ENCODE measurements around the gene GALNT6.

The GALNT6 gene

GRCh38 chr12:51419425-51420193, 28.4 kb upstream of the GALNT6 start:
- in situ Hi-C loops (cut with HindIII; ENCODE audit: low sequenced_read_pairs), result no loop called here
- DNase-seq (ENCODE audit: low read depth), result no peak
- H3K4me3 ChIP-seq (ENCODE audit: low read depth, low read length), result no peak overlapping the region
- TF ChIP-seq CTCF (IDR thresholded peaks at IDR 0.05; ENCODE audit: low read depth, low read length, missing control alignments), result peak; percentile 38

GRCh38 chr12:51417826-51418225, 26.6 kb upstream of the GALNT6 start:
- no peak overlapping the region for H3K4me3 ChIP-seq (ENCODE audit: low read depth, low read length)
- no peak for TF ChIP-seq CTCF (IDR thresholded peaks at IDR 0.05; ENCODE audit: low read depth, low read length, missing control alignments)
- in situ Hi-C loops (cut with HindIII; ENCODE audit: low sequenced_read_pairs), result no loop called here
- DNase-seq (ENCODE audit: low read depth), result no peak

DNA sequence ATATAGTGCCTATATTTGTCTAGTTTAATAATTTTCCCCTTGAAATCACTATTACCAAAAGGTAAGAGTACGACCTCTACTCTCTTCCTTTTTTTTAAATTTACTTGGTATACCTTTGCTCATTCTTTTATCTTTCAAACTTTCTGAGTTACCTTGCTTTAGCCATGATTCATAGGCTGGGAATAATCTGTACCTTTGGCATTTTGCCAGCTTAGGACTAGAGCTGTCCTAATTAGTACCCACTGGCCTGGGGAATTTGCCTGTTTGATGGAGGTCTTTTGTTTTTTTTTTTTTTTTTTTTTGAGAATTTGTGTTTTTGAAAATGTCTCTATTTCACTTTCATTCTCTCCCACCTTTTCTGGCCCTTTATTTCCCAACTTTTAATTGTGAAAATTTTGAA, 24.7 kb upstream of the GALNT6 start:
- no peak for DNase-seq (ENCODE audit: low read depth)
- TF ChIP-seq CTCF (IDR thresholded peaks at IDR 0.05; ENCODE audit: low read depth, low read length, missing control alignments), result no peak
- in situ Hi-C loops (cut with HindIII; ENCODE audit: low sequenced_read_pairs), result no loop called here
- H3K4me3 ChIP-seq (ENCODE audit: low read depth, low read length), result no peak overlapping the region

DNA sequence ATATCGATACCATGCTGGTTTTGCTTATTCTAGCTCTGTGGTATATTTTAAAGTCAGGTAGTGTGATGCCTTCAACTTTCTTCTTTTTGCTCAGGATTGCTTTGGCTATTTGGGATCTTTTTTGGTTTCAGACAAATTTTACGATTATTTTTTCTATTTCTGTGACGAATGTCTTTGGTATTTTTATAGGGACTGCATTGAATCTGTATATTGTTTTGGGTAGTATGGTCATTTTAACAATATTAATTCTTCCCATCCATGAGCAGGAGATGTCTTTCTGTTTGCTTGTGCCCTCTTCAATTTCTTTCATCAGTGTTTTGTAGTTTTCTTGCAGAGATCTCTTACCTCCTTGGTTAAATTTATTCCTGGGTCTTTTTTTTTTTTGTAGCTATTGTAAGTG, 22.6 kb upstream of the GALNT6 start:
- in situ Hi-C loops (cut with HindIII; ENCODE audit: low sequenced_read_pairs), result no loop called here
- TF ChIP-seq CTCF (IDR thresholded peaks at IDR 0.05; ENCODE audit: low read depth, low read length, missing control alignments), result no peak
- DNase-seq (ENCODE audit: low read depth), result no peak
- H3K4me3 ChIP-seq (ENCODE audit: low read depth, low read length), result no peak overlapping the region

DNA sequence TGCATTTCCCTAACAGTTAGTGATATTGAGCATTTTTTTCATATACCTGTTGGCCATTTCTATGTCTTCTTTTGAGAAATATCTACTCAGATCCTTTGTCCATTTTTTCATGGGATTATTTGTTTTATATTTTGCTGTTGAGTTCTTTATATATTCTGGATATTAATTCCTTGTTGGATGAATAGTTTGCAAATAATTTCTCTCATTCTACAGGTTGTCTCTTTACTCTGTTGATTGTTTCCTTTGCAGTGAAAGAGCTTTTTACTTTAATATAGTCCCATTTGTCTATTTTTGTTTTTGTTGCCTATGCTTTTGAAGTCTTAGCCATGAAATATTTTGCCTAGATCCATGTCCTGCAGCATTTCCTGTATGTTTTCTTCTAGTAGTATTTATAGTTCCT, 21.9 kb upstream of the GALNT6 start:
- no peak for DNase-seq (ENCODE audit: low read depth)
- in situ Hi-C loops (cut with HindIII; ENCODE audit: low sequenced_read_pairs), result no loop called here
- no peak for TF ChIP-seq CTCF (IDR thresholded peaks at IDR 0.05; ENCODE audit: low read depth, low read length, missing control alignments)
- no peak overlapping the region for H3K4me3 ChIP-seq (ENCODE audit: low read depth, low read length)

GRCh38 chr12:51409846-51410245, 18.6 kb upstream of the GALNT6 start:
- no peak for DNase-seq (ENCODE audit: low read depth)
- TF ChIP-seq CTCF (IDR thresholded peaks at IDR 0.05; ENCODE audit: low read depth, low read length, missing control alignments), result no peak
- no peak overlapping the region for H3K4me3 ChIP-seq (ENCODE audit: low read depth, low read length)
- in situ Hi-C loops (cut with HindIII; ENCODE audit: low sequenced_read_pairs), result no loop called here

All from astrocyte of the cerebellum (primary cell).